Upper lobe of left lung (tissue), 6 donors: ENCODE data around the gene CSNK2A2. TPM values are rescaled to one million over a fixed set of nuclear protein-coding genes. Genes with fewer than 3 reads are reported as not detected.

ENCODE experiments used
- ATAC-seq, 2 donors: fragments of 200-7000 bp; cut with Tn5 transposase; one replicate each; pipeline ENCODE4 v1.9.1; 2022; ENCODE audit warnings: mild to moderate bottlenecking in 2 of 2, moderate library complexity in 2 of 2; ENCODE audit not compliant: low FRiP score in 2 of 2
- DNase-seq, 2 donors: peaks; one replicate each; pipeline ENCODE4 v3.0.0-alpha.2; 2019 to 2020
- H3K27ac ChIP-seq, 4 donors: fragments of 200-600 bp; sonication (generic); one replicate each; pipeline ENCODE4 v1.5.1; 2016 to 2019
- H3K27me3 ChIP-seq, 4 donors: fragments of 200-600 bp; sonication (generic); one replicate each; pipeline ENCODE4 v1.5.1; 2017 to 2019
- H3K36me3 ChIP-seq, 4 donors: fragments of 200-600 bp; sonication (generic); one replicate each; pipeline ENCODE4 v1.5.1; 2016 to 2019
- H3K4me1 ChIP-seq, 4 donors: fragments of 200-600 bp; sonication (generic); one replicate each; pipeline ENCODE4 v1.5.1; 2018 to 2019
- H3K4me3 ChIP-seq, 4 donors: fragments of 200-600 bp; sonication (generic); one replicate each; pipeline ENCODE4 v1.5.1; 2017 to 2019; ENCODE audit warnings: mild to moderate bottlenecking in 2 of 4, moderate library complexity in 1 of 4
- H3K9me3 ChIP-seq, 4 donors: fragments of 200-600 bp; sonication (generic); one replicate each; pipeline ENCODE4 v1.5.1; 2018 to 2019
- EP300 ChIP-seq, 4 donors: sonication (generic); formaldehyde crosslinking; IDR thresholded peaks; one replicate each; pipeline ENCODE4 v1.5.1; 2017; ENCODE audit warnings: antibody characterized with exemption in 4 of 4, control low read depth in 2 of 4
- POLR2A ChIP-seq, 4 donors: fragments of 450-650 bp; IDR thresholded peaks; one replicate each; pipeline ENCODE4 v1.5.1; 2016 to 2017; ENCODE audit warnings: antibody characterized with exemption in 4 of 4, mild to moderate bottlenecking in 2 of 4
- POLR2AphosphoS5 ChIP-seq, 2 donors: sonication (generic); formaldehyde crosslinking; IDR thresholded peaks; one replicate each; pipeline ENCODE4 v1.5.1; 2017; ENCODE audit warnings: antibody characterized with exemption in 2 of 2
- WGBS, 2 donors: methylation state at CpG; one replicate each; pipeline ENCODE4 v1.1.5; 2017 to 2018; 5-methylcytosine and 5-hydroxymethylcytosine counted together
- total RNA-seq, 6 donors: library from RNA; depleted of rRNA in 4 of 6; stranded (reverse); fragments of >200 nt in 4 of 6; gene quantifications; one replicate each; pipeline versions ENCODE4 v1.1.0 to v1.2.1, GENCODE V29; 2016 to 2021
- TF ChIP-seq, protein P1 (sequence below), 6 experiments: fragments of 450-650 bp in 4 of 6; fragments of 200-600 bp in 2 of 6; sonication (generic) in 2 of 6; IDR thresholded peaks; one replicate each; pipeline ENCODE4 v1.5.1; 2016 to 2019; ENCODE audit warnings: antibody characterized with exemption in 6 of 6
- donor health status: DM: no; HTN: no; CAD: no; lungs with moderate emphysema.
- donor health status: DM: no; HTN: yes; CAD: no; lungs with severe emphysema.

The CSNK2A2 gene
- total RNA-seq, 6 donors from 2014 or later, result 34.7 to 73.9 (median 46.1) TPM

GRCh38 chr16:58194790-58195189 is 3.1 kb downstream of the CSNK2A2 start:
- H3K9me3 ChIP-seq, result no peaks in the 10 kb centered on the region
- 82 to 98% methylated on average over 3 of the region's 3 CpGs for WGBS, 2 donors
- no peak overlapping the region for H3K27ac ChIP-seq
- H3K36me3 ChIP-seq, result peaks cover 4 to 62% (median 25%) of the 10 kb centered on the region in 4 donors
- DNase-seq (no peak), ATAC-seq (no peak)
- H3K27me3 ChIP-seq, result no peaks in the 10 kb centered on the region
- TF ChIP-seq POLR2AphosphoS5 (IDR thresholded peaks at IDR 0.05) (no peak), POLR2A (IDR thresholded peaks at IDR 0.05) (no peak), EP300 (IDR thresholded peaks at IDR 0.05) (no peak)
- TF ChIP-seq, protein P1, sequence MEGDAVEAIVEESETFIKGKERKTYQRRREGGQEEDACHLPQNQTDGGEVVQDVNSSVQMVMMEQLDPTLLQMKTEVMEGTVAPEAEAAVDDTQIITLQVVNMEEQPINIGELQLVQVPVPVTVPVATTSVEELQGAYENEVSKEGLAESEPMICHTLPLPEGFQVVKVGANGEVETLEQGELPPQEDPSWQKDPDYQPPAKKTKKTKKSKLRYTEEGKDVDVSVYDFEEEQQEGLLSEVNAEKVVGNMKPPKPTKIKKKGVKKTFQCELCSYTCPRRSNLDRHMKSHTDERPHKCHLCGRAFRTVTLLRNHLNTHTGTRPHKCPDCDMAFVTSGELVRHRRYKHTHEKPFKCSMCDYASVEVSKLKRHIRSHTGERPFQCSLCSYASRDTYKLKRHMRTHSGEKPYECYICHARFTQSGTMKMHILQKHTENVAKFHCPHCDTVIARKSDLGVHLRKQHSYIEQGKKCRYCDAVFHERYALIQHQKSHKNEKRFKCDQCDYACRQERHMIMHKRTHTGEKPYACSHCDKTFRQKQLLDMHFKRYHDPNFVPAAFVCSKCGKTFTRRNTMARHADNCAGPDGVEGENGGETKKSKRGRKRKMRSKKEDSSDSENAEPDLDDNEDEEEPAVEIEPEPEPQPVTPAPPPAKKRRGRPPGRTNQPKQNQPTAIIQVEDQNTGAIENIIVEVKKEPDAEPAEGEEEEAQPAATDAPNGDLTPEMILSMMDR (IDR thresholded peaks at IDR 0.05), result no peak
- H3K4me1 ChIP-seq, result peaks cover 15 to 27% (median 19%) of the 10 kb centered on the region in 4 donors
- no peak overlapping the region for H3K4me3 ChIP-seq

DNA sequence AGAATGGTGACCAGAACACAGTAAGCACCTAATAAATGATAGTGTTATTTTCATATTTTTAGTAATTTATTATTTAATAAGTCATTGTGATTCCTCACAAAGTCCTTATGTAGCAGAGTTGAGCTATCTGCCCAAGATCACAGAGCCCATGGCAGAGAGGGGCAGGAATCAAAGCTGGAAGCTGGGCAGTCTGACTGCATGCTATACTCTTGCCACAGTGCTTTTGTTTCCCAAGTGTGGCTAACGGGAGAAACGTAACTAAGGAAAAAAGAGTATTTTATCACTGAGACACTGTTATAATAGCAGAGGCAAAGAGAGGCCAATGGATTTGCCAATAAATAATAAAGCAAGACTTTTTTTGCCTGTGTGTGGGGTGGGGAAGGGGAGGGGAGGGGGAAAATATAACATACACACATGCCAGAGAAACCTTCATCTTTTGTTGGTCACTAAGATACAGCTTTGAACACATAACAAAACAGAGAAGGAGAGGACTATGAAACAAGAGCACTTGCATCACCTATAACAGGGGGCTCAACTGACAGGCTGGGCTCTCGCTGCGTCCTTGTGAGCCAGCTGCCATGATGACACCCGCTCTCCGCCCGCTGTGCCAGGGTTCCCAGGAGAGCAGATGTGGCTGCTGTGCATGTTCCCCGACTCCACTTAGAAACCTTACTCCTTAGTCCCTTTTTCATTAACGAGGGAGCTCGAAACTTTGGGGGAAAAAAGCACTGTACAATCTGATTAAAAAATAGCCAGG is 10.1 kb downstream of the CSNK2A2 start:
- 84 to 90% methylated on average over 10 of the region's 10 CpGs for WGBS, 2 donors

DNA sequence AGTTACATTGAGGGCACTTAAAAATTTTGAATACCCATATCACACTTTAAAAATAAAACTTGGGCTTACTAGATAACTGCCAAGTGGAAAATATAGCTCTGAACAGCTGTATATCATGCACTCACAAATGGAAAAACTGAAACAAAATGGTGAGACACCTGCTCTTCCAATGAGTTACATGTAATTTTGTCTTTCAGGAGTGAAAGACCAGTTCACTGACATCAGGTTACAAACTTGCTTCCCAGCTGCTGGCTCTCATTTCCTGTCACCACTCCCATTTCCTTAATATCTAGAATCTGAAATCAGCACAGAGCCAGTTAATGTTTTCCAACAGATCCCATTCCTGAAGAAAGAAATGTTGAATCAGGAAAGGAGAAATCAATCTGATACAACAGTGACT is 10.8 kb downstream of the CSNK2A2 start:
- TF ChIP-seq EP300 (IDR thresholded peaks at IDR 0.05) (no peak), POLR2AphosphoS5 (IDR thresholded peaks at IDR 0.05) (no peak), POLR2A (IDR thresholded peaks at IDR 0.05) (no peak)
- TF ChIP-seq, protein P1 (IDR thresholded peaks at IDR 0.05), result no peak
- H3K4me3 ChIP-seq, result no peak overlapping the region
- no peaks in the 10 kb centered on the region for H3K27me3 ChIP-seq
- peaks cover 2 to 93% (median 30%) of the 10 kb centered on the region in 4 donors for H3K36me3 ChIP-seq
- peak overlapping the region in 1 of 4 donors; percentile 57 for H3K27ac ChIP-seq
- ATAC-seq, result no peak
- DNase-seq, result no peak
- peaks cover 4 to 16% (median 12%) of the 10 kb centered on the region in 4 donors for H3K4me1 ChIP-seq
- no peaks in the 10 kb centered on the region for H3K9me3 ChIP-seq

More for the DNA sequence above, 10.1 kb downstream of the CSNK2A2 start:
- peak in 1 of 2 donors; percentile 22 for DNase-seq
- no peak overlapping the region for H3K4me3 ChIP-seq
- H3K27ac ChIP-seq, result peak overlapping the region in 3 of 4 donors; percentile 1 to 57 (median 3)
- ATAC-seq, result no peak
- TF ChIP-seq POLR2AphosphoS5 (IDR thresholded peaks at IDR 0.05) (no peak), EP300 (IDR thresholded peaks at IDR 0.05) (no peak), POLR2A (IDR thresholded peaks at IDR 0.05) (no peak)
- TF ChIP-seq, protein P1 (IDR thresholded peaks at IDR 0.05), result no peak
- peaks cover 2 to 97% (median 33%) of the 10 kb centered on the region in 4 donors for H3K36me3 ChIP-seq
- H3K4me1 ChIP-seq, result peaks cover 4 to 16% (median 12%) of the 10 kb centered on the region in 4 donors
- no peaks in the 10 kb centered on the region for H3K9me3 ChIP-seq
- H3K27me3 ChIP-seq, result no peaks in the 10 kb centered on the region

GRCh38 chr16:58186176-58186944 is 11.5 kb downstream of the CSNK2A2 start:
- 50 to 70% methylated on average over 6 of the region's 6 CpGs for WGBS, 2 donors
- H3K4me3 ChIP-seq, result no peak overlapping the region
- H3K4me1 ChIP-seq, result peaks cover 4 to 16% (median 12%) of the 10 kb centered on the region in 4 donors
- H3K27ac ChIP-seq, result peak overlapping the region in 1 of 4 donors; percentile 57
- no peak for ATAC-seq
- DNase-seq, result no peak
- TF ChIP-seq, protein P1 (IDR thresholded peaks at IDR 0.05), result no peak
- TF ChIP-seq POLR2AphosphoS5 (IDR thresholded peaks at IDR 0.05) (no peak), EP300 (IDR thresholded peaks at IDR 0.05) (no peak), POLR2A (IDR thresholded peaks at IDR 0.05) (no peak)
- peaks cover 2 to 93% (median 28%) of the 10 kb centered on the region in 4 donors for H3K36me3 ChIP-seq
- H3K9me3 ChIP-seq, result no peaks in the 10 kb centered on the region
- H3K27me3 ChIP-seq, result no peaks in the 10 kb centered on the region
